HUES6 (cell line): ENCODE results near the gene PIGZ.

Experiments used
- H3K27ac ChIP-seq: 2 replicates; pipeline ENCODE4 v1.7.0; 2013; ENCODE audit warnings: low read depth, mild to moderate bottlenecking, low read length, inconsistent platforms
- H3K27me3 ChIP-seq: 2 replicates; pipeline ENCODE4 v1.6.1; 2013; ENCODE audit warnings: low read length; ENCODE audit not compliant: control insufficient read depth, insufficient read depth
- H3K36me3 ChIP-seq: 2 replicates; pipeline ENCODE4 v1.6.1; 2013; ENCODE audit warnings: low read length; ENCODE audit not compliant: control insufficient read depth, insufficient read depth
- H3K4me1 ChIP-seq: 2 replicates; pipeline ENCODE4 v1.6.1; 2013; ENCODE audit warnings: low read length; ENCODE audit not compliant: control insufficient read depth, insufficient read depth
- H3K4me3 ChIP-seq: 2 replicates; pipeline ENCODE4 v1.5.1; 2013; ENCODE audit warnings: low read depth, low read length
- H3K9ac ChIP-seq: one replicate; pipeline ENCODE4 v1.6.1; 2013; ENCODE audit warnings: mild to moderate bottlenecking, low read length
- H3K9me3 ChIP-seq: 2 replicates; pipeline ENCODE4 v1.6.1; 2013; ENCODE audit warnings: low read depth, low read length; ENCODE audit not compliant: control insufficient read depth, insufficient read depth

PIGZ gene

DNA sequence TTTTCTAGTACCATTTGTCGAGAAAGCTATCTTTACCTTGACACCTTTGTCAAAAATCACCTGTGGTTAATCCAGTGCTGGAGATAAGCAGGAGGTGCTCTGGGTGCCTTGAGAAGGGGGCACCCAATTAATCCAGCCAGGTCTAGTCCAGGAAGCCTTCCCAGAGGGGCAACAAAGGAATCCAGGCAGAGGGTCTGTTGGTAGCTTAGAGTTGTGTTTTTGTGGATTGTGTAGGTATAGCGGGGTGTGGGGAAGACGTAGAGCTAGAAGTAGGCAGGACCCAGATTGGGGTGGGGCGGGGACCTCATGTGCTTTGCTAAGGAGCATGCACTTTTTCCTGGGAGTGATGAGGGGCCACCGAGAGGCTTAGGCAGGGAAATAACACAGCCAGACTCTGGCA, 6.0 kb upstream of the PIGZ start:
- no peak overlapping the region for H3K4me3 ChIP-seq
- no peaks in the 10 kb centered on the region for H3K36me3 ChIP-seq
- peaks cover 13% of the 10 kb centered on the region for H3K9me3 ChIP-seq
- no peak overlapping the region for H3K9ac ChIP-seq
- peaks cover 20% of the 10 kb centered on the region for H3K27me3 ChIP-seq
- no peak overlapping the region for H3K27ac ChIP-seq
- 0 out of 2 replicates have a peak, but pooled peaks cover 2% of the 10 kb centered on the region for H3K4me1 ChIP-seq

DNA sequence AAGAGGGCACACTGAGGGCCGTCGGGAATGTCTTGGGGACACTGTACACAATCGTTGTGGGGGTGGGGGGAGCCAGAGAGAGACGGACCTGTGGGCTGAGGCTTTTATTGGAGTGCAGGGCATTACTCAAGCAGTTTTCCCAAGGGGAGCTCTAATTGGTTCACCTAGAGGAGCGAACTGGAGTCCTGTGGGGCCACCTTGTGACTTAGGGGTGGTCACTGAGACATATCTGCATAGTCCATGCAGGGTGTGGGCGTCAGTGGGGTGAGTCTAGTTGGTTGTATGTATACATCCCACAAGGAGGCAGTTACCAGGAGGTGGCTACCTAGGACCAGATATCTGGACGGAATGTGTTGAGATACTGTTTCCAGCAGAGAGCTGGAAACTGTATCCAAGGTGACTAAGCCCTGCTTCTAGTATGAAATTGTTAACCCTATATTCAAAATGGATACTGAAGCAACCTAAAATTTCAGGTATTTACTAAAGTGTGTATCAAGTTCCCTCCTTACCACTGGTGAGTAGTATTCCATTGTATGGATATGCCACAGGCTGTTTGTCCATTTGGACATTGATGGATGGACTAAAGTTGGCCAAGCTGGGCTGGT, 2.6 kb upstream of the PIGZ start:
- Histone ChIP-seq H3K9me3 (peaks cover 13% of the 10 kb centered on the region), H3K4me1 (no peaks in the 10 kb centered on the region), H3K9ac (no peak overlapping the region), H3K27me3 (peaks cover 54% of the 10 kb centered on the region), H3K27ac (no peak overlapping the region), H3K36me3 (no peaks in the 10 kb centered on the region), H3K4me3 (no peak overlapping the region)

DNA sequence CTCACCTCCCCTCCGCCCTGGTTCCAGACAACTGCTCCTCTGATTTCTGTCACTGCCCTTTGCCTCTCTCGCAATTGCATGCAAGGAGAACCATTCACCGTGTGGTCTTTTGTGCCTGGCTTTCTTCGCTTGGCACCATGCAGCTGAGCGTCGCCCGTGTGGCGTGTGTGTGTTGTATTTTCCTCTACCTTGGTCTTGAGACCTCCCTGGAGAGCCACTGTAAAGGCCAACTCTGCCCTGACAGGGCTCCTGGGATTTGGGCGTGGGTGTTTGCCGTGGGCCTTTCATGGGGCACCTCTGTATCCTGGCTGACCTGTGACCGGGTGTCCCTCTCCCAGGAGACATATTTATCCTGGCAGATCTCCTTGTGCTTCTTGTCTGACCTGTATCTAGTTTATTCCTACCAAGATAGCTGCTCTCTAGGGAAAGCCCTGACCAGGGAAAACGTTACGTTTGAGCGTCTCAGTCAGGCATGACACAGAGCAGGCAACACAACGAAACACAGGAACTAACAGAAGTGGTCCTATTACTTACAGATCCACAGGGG, 2.0 kb upstream of the PIGZ start:
- Histone ChIP-seq H3K27me3 (peaks cover 60% of the 10 kb centered on the region), H3K9ac (no peak overlapping the region), H3K4me3 (no peak overlapping the region), H3K27ac (no peak overlapping the region), H3K36me3 (no peaks in the 10 kb centered on the region), H3K4me1 (no peaks in the 10 kb centered on the region), H3K9me3 (peaks cover 13% of the 10 kb centered on the region)

DNA sequence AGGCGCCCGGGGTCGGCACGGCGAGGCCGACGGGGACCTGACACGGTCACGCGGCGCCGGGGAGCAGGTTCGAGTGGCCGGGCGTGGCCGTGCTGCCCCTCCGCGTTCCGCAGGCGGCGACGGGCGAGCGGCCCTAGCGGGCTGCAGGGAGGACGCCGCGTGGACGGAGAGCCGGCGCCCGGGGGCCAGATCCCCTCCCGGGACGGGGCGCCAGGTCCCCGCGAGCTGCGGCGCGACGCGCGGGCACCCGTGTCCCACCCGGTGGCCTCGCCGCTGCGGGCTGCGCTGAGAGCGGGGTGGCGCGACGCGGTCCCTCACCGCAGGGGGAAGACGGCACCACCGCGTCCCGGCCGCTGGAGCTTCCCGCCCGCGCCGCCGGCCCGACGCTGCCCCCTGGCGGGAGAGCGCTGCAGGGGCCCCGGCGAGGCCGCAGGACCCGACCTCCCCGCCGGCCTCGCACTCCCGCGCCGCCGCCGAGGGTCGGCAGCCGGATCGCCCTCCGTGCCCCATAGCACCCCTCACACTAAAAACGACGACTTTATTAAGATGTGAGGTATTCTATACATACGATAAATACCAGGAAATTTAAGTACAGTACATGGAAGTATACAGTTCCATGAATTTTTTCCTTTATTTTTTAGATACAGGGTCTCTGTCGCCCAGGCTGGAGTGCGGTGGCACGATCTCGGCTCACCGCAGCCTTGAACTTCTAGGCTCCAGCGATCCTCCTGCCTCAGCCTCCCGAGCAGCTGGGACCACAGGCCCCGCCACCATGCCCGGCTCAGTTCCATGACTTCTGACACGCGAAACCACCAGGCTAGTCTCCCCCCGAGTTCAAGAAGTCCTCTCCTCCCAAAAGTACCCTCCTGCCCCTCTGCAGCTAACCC, 1.3 kb upstream of the PIGZ start:
- H3K27me3 ChIP-seq = peaks cover 67% of the 10 kb centered on the region
- no peaks in the 10 kb centered on the region for H3K36me3 ChIP-seq
- H3K27ac ChIP-seq = no peak overlapping the region
- peak overlapping the region; percentile 67 for H3K4me3 ChIP-seq
- no peaks in the 10 kb centered on the region for H3K4me1 ChIP-seq
- H3K9ac ChIP-seq = no peak overlapping the region
- peaks cover 13% of the 10 kb centered on the region for H3K9me3 ChIP-seq

DNA sequence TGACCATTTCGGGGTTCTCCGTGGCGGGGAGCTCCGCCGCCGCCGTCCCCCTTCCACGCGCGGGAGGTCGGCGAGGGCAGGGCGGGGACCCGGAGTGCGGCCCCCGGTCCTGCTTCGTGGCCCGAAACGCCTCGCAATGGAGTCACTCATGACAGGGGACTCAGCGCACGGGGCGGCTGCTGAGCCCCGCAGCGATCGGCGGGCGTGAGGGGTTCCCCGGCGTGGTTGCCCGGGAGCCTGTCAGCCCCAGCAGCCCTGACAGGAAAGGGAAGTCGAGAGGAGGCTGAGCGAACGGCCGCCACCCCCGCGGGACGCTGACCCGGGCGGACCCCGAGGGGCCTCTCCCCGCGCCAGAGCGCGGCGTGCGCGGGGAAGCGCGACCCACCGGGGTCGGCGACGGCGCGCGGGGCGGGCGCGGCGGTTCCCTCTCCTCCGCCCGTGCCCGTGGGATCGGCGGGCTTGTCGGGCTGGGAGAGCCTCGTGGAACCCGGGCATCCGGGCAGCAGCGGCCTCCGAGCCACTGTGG, 564 bp upstream of the PIGZ start:
- Histone ChIP-seq H3K4me3 (peak overlapping the region; percentile 67), H3K4me1 (no peaks in the 10 kb centered on the region), H3K27ac (no peak overlapping the region), H3K9me3 (peaks cover 13% of the 10 kb centered on the region), H3K27me3 (peaks cover 71% of the 10 kb centered on the region), H3K36me3 (no peaks in the 10 kb centered on the region), H3K9ac (no peak overlapping the region)

DNA sequence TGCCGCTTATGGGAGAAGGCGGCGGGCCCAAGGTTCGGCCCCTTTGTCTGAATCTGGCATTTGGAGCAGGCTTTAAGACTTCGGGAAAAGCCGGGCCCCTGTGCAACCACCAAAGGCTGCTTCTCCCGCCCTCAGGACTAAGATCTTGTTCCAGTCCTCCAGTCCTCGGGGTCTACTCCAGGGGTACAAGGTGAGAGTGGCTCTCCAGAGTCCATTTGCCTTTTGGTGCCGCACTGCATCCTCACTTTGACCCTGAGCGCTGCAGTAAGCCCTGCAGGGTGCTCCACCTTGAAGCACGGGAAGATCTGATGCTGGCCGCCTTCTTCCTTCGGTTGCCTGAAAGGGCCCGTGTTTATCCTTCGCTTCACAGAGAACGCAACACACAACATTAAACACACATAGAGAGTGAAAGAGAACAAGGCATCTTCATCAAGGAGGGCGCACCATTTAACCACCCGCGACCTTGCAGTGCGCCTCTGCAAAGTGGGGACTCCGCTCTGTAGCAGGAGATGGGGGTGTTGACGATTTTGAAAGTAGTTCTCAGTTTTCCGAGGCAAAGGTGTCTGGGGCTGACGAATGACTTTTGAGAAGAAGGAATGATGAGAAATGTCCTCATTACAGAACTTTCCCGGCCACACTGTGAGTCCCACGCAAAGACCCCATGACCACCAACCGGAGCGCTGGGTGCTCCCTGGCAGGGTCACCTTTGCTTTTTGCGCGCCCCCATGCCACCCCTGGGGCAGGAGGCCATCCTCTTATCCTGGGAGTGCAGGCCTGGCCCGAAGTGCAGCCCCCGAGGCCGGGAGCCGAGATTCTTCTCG, 1.0 kb downstream of the PIGZ start:
- H3K27ac ChIP-seq = no peak overlapping the region
- peaks cover 75% of the 10 kb centered on the region for H3K27me3 ChIP-seq

DNA sequence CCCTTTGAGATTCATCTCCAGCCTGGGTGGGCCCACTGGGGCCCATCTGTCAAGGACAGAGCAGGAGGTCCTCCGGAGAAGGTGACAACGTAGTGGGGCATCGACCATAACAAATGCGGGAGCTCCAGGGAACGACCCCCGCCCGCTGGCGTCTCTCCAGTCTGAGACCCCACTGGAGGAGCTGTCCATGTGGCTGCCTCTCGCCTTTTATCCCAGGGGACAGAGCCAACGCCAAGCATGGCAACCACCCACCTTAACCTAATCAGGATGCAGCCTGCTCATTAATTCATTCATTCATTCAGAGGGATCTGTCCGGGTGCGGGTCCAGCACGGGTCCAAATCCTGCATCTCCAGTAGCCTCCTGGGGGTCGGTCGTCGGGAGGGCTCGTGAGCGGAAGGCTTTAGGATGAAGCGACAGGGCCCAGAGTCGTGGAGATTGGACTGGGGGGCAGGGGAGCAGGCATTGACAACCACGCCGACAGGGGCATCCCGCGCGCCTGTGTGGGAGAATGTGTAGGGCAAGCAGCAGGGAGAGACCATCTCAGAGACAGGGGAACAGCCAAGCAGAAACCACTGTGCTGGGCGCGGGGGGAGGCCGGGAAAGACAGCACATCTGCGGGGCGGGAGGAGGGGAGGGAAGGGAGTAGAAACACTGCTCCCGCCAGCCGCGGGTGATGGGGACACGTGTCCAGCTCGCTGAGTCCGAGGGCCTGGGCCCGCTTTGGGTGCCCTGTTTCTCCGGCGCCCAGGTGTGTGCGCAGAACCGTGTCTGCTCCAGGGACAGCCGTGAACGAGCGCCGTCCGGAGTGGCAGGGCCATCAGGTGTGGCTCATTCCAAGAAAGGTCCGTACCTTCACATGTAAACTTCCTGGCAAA, 1.9 kb downstream of the PIGZ start:
- Histone ChIP-seq H3K36me3 (no peaks in the 10 kb centered on the region), H3K27me3 (peaks cover 75% of the 10 kb centered on the region), H3K4me3 (peak overlapping the region; percentile 35; the same call in 1 of the 2 replicates), H3K4me1 (no peaks in the 10 kb centered on the region), H3K27ac (no peak overlapping the region), H3K9me3 (peaks cover 5% of the 10 kb centered on the region), H3K9ac (no peak overlapping the region)

More for the DNA sequence above, 1.0 kb downstream of the PIGZ start:
- Histone ChIP-seq H3K9me3 (peaks cover 10% of the 10 kb centered on the region), H3K4me1 (no peaks in the 10 kb centered on the region), H3K4me3 (peak overlapping the region; percentile 23; the same call in 1 of the 2 replicates), H3K36me3 (no peaks in the 10 kb centered on the region), H3K9ac (no peak overlapping the region)

DNA sequence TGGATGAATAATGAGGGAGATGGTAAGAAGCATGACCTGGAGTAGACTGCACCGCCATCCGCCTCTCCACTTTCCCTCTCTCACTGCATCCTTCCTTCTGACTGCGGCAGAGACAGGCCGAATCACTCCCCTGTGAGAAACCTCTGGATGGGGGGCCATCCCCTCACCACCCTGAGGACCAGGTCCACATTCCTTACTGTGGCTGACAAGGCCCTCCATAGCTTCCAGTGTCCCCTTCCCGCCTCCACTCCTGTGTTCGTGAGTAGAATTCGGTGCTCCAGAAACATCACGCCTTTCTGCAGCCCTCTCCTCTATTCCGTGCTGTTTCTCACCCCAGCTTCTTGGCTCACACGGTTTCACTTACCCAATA, 2.8 kb downstream of the PIGZ start:
- no peak overlapping the region for H3K27ac ChIP-seq
- peaks cover 71% of the 10 kb centered on the region for H3K27me3 ChIP-seq
- H3K36me3 ChIP-seq = no peaks in the 10 kb centered on the region
- H3K9me3 ChIP-seq = no peaks in the 10 kb centered on the region
- no peak overlapping the region for H3K4me3 ChIP-seq
- no peak overlapping the region for H3K9ac ChIP-seq
- no peaks in the 10 kb centered on the region for H3K4me1 ChIP-seq

DNA sequence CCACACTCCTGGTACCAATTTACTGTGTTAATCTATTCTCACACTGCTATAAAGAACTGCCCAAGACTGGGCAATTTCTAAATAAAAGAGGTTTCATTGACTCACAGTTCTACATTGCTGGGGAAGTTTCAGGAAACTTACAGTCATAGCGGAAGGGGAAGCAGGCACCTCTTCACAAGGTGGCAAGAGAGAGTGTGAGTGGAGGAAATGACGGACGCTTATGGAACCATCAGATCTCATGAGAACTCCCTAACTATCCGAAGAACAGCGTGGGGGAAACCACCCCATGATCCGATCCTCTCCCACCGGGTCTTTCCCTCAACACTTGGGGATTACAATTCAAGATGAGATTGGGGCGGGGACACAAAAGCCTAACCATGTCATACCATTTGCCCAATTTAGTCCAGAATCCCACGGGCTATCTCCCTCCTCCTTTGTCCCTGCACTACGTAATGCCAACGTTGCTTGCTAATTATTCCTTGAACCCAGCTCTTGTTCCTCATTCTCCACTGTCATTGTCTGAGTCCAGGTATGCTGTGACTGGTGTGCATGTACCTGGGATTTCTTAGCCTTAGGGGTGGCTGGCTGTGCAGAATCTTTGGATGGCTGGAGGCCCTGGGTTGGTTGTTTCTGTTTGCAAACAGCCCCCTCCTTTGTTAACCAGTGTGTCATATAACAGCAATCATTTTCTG, 3.4 kb downstream of the PIGZ start:
- no peak overlapping the region for H3K4me3 ChIP-seq
- H3K4me1 ChIP-seq = no peaks in the 10 kb centered on the region
- H3K9me3 ChIP-seq = no peaks in the 10 kb centered on the region
- no peak overlapping the region for H3K27ac ChIP-seq
- H3K27me3 ChIP-seq = peaks cover 66% of the 10 kb centered on the region
- no peaks in the 10 kb centered on the region for H3K36me3 ChIP-seq
- no peak overlapping the region for H3K9ac ChIP-seq

DNA sequence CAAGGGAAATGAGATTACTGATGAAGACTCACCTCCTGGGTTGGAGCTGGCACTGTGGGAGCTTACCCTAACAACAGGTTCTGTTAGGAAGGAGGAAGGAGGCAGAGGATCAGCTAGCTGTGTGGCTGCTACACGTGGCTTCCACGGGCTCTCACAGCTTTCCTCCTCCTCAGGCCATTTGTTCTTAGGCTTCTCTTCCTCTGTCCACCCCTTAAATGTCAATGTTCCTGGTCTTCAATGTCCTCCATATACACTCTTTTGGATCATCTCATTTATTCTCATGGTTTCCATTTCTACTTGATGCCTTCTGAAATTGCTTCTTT, 5.0 kb downstream of the PIGZ start:
- H3K9me3 ChIP-seq = no peaks in the 10 kb centered on the region
- no peak overlapping the region for H3K27ac ChIP-seq
- no peak overlapping the region for H3K4me3 ChIP-seq
- H3K4me1 ChIP-seq = no peaks in the 10 kb centered on the region
- H3K36me3 ChIP-seq = no peaks in the 10 kb centered on the region
- H3K9ac ChIP-seq = no peak overlapping the region
- H3K27me3 ChIP-seq = peaks cover 49% of the 10 kb centered on the region
